ENCODE results near the gene PARVB.

PARVB gene

DNA sequence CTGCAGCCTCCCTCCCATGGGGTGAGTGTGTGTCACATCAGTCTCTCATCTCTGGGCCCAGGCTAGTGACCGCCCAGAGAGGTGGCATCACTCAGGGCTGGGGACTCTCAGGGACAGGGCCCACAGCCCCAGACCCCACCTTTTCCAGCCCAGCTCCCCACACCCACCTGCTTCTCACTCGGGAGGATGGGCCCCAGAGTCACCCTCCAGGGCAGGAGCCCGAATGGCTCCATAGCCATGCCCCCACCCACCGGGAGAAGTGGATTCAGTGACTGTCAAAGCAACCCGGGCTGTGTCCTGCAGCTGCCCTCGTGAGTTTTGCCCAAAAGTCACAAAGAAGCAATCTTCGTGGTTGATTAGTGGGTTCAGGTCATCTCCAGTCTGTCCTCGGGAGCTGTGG lies 182.6 kb downstream of the PARVB start:
- no peak for DNase-seq

DNA sequence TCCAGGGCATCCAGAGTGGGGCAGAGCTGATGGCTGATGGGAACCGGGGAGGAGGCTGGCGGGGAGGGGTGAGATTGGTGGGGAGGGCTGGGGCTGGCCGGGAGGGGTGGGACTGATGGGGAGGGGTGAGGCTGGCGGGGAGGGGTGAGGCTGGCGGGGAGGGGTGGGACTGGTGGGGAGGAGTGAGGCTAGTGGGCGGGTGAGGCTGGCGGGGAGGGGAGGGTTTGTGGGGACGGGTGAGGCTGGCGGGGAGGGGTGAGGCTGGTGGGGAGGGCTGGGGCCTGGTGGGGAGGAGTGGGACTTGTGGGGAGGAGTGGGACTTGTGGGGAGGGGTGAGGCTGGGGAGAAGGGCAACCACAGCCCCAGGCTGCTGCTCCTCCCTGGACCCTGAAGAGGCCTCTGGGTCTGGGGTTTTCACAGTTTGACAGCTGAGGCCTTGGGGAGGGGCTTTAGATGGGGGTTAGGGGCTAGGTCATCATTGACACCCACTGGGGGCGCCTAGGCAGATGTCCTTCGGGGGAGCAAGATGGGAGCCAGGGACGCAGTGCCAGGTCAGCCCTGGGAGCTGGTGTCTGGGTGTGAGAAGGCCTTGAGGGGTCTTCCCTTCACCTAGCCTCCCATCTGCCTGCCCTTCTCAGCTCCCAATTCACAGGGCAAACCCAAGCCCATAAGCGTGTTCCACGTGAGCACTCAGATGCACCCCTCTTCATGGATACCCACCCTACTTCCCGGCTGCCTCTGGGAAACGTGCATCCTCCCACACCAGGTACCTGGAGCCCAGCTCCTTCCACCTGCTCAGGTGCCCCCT lies 183.3 kb downstream of the PARVB start:
- no peak for DNase-seq

DNA sequence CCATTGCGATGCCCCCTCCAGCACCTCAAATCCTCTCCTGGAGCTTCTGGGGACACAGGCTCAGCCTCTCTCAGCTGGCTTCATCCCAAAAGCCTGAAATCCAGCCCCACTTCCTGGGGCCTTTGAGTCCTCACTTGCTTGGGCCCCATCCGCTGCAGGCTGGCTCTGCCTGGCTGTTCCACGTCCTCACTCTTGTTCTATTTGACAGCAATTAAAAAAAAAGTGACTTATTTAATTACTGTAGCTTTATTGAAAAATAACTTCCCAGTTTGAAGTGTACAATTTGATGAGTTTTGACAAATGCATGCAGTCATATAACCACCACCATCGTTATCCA lies 183.8 kb downstream of the PARVB start:
- DNase-seq, result no peak

DNA sequence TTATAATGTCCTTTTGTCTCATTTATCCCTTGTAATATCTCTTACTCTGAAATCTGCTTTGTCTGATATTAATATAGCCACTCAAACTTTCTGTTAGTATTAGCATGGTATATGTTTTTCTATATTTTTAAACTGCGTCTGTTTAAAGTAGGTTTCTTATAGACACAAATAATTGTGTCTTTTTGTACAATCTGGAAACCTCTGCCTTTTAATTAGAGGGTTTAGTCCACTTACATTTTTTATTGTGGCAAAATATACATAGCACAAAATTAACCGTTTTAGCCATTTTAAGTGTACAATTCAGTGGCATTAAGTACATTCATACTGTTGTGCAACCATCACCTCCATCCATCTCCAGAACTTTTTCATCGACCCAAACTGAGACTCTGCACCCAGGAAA lies 185.2 kb downstream of the PARVB start:
- DNase-seq, result no peak

DNA sequence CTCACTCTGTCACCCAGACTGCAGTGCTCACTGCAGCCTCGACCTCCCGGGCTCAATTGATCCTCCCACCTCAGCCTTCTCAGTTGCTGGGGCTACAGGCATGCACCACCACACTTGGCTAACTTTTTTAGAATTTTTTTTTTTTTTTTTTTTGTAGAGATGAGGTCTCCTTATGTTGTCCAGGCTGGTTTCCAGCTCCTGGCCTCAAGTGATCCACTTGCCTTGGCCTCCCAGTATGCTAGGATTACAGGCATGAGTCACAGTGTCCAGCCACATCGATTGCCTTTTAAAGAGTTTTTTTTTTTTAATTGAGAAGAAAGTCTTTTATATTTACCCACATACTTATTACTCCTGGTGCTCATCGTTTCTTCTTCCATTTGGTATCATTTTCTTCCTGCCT lies 186.6 kb downstream of the PARVB start:
- DNase-seq, result no peak

DNA sequence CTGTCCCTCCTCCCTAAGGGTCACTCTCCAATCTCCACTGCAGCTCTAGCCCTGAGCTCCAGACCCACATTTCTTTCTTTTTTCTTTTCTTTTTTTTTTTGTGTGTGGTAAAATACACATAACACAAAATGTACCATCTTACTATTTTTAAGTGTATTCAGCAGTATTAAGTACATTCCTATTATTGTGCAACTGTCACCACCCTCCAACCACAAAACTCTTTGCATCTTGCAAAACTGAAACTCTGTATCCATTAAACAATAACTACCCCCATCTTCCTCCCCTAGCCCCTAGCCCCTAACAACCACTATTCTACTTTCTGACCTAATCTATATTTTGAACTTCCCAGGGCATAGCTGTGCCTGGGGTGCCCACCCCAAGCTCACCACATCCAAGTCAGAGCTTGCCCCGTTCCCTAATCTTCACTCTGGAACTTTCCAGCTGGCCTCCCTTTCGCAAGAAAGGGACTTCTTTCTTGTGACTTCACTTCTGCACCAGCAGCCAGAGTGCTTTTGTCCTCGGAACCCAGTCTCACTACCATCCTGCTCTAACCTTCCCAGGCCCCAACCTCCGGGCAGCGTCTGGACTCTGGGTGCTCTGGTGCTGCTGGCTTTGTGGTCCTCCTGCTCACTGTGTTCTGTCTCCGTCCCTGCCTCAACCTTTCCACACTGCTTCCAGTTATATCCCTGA lies 187.3 kb downstream of the PARVB start:
- DNase-seq, result no peak

DNA sequence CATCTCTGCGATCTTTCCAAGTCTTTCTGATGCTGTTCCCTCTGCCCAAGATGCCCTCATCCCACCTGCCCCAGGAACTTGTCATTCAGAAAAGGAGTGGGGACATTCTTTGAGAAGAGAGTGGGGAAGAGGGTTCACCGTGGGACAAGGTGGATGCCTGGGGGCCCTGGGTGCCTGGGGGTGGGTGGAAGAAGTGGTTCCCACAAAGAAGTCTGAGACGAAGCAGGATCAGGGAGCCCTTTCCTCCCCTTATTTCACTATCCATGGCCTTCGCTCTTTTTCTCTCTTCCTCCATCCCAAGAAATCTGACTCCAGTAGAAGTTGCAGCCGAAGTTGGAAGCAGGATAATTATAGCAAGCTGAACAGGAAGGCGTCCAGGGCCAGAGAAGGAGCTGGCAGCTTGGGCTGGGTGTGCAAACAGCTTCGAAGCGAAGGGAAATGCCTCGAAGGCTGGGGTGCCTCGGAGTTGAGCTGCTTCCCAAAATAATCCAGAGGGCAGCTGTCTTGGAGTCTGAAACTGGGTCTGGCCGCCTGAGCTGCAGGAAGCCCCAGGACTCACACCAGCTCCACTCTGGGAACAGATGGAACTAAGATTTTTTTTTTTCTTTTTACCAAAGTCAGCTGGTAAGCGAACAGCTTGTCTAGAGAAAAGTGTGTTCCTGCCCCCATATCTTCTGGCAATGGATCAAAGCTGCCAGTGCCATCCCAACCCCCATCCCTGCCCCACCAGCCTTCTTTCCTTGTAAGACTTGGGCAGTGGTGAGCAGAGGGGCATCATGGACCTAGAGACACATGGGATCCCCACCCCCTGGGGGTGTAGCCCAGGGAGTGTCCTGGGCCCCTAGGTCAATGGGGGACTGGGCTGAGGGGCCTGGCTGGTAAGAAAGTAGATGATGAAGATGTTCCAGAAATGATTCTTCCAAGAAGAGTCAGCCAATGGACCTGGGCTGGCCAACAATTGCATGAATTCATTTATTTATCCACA lies 188.1 kb downstream of the PARVB start:
- DNase-seq, result no peak

DNA sequence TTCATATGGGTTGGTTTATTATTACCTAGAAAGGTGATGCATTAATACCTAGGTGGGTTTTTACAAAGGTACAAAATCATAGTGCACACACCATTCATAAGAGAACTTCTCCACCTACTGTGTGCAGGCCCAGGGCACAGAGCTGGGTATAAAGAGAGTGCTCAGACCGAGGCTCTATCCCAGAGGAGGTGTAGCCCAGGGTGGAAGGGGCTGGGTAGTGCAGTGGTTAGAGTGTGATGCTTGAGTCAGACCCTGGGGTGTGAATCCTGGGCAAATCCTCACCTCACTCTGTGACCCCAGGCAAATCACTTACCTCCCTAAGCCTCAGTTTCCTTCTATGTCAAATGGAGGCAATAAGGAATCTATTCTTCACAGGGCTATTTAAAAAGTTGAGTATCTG lies 188.8 kb downstream of the PARVB start:
- no peak for DNase-seq

DNA sequence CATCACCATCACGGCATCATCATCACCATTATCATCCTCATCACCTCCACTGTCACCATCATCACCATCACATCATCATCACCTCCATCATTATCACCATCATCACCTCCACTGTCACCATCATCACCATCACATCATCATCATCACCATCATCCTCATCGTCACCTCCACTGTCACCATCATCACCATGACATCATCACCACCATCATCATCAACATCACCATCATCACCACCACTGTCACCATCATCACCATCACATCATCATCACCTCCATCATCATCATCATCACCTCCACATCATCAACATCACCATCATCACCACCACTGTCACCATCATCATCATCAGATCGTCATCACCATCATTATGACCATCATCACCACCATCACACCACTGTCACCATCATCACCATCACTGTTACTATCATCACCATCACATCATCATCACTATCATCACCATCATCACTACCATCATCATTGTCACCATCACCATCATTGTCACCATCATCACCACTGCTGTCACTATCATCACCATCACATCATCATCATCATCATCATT lies 189.5 kb downstream of the PARVB start:
- no peak for DNase-seq

DNA sequence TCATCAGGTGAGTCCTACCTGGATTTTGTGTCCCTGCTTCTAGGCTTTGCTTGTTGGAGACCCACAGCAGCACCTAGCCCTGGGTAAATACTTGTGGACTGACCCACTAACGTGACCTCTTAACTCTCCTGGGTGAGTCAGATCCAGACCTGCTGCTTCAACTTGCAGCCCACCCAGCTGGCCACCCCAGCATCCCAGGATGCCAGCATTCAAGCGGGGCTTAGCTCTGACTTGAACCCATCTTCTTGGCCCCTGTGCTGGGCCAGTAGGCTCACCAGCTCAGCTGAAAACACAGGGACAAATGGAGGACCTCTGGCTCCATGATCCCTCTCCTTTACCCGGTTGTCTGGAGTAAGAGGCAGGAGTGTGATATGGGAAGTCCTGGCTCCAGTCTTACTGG lies 190.1 kb downstream of the PARVB start:
- DNase-seq, result no peak

DNA sequence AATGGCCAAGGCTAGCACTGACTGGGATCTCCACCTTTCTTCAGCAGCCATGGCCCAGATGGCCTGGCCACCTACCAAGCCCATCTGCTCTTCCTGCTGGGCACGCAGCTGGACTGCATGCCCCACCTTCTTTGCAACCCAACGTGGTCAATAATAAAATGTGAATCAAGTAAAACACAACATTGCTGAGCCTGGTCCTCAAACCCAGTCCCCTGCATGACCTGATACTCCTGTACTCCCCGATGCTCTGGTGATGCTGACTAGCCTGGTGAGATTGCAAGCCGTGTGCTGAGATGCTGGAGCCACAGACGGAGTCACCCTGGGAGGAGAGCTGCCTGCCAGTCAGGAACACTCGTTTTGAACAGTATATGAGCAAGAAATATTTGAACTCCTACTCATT lies 190.7 kb downstream of the PARVB start:
- DNase-seq, result no peak

DNA sequence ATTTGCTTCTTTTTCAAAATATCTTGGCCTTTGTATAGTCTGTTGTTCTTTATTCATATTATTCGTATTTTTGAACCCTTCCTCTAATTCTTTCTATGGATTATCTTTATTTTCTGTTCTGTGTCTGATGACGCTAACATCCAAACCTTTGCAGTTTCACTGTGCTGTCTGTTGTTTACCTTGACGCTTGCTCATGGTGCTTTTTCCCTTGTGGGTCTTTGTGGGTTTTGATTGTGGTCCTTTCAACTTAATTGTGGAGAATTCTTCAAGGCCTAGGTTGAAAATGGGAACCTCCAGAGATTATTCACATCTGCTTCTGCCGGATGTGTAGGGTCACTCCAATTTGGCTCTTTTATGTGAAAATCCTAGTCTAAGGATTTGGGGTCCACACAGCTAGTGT lies 191.2 kb downstream of the PARVB start:
- DNase-seq, result no peak

DNA sequence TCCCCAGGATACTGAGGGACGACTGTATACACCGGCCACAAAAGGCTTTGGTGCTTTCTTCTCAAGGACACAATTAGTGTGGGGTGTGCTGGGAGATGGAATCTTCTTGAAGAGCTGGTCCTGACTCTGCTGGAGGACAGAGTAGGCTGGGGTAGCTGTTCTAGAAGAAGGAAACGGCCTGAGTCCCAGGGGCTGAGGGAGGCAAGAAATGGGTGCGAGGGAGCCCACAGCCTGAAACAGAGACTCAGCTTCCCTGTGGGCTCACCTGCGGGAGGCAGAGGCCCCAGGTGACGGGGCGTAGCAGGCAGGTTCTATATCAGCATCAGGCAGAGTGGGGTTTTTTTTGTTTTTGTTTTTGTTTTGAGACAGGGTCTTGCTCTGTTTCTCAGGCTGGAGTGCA lies 193.2 kb downstream of the PARVB start:
- no peak for DNase-seq

DNA sequence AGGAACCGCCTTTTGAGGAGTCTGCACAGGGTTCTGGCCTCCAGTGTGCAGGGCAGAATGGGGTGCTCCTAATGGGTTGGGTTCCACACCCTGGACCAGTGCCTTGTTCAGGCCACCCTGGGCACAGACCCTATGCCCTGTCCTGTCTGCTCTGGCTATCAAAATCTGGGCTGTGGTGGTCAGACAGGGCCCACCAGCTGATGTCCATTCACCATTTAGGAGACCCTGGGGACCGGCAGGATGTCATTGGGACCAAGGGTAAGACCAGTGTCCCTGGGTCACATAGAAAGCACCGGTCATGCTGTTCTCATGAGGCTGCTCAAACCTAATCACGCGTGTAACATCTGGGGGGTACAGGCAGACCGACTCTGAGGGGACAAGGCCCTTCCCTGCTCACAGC lies 194.0 kb downstream of the PARVB start:
- DNase-seq, result no peak

DNA sequence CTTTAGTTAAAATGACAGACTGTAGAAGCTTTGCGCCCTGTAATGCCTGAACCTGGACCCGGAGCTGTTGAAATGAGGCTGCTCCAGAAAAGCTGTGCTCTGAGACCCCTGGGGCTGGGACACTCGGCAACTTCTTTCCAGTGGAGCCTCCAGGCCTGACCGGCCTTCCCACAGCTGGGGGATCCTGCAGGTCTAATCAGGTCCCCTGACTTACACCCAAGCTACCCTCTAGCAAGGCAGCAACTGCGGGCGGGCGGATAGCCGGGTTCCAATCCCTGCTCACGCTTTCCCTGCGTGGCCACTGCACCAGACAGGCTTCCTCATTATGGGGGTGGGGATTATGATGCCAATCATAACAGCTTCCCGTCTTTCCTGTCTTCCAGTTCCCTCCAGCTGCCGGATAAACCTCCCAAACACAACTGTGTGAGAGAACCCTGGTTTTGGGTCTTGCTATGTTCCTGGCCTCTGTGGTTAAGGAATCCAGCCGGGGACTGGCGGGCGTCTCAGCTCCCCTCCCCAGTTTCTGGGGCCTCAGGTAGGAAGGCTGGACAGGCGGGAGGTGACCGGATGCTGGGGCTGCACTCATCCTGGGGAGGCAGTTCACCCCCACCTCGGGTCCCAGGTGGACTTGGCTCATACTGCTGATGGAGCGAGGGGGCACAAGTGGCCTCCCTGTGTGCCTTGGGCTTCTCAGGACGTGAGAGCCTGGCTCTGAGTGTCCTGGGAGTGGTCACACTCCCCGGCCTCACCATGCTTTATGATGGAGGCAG lies 195.2 kb downstream of the PARVB start:
- no peak for DNase-seq

DNA sequence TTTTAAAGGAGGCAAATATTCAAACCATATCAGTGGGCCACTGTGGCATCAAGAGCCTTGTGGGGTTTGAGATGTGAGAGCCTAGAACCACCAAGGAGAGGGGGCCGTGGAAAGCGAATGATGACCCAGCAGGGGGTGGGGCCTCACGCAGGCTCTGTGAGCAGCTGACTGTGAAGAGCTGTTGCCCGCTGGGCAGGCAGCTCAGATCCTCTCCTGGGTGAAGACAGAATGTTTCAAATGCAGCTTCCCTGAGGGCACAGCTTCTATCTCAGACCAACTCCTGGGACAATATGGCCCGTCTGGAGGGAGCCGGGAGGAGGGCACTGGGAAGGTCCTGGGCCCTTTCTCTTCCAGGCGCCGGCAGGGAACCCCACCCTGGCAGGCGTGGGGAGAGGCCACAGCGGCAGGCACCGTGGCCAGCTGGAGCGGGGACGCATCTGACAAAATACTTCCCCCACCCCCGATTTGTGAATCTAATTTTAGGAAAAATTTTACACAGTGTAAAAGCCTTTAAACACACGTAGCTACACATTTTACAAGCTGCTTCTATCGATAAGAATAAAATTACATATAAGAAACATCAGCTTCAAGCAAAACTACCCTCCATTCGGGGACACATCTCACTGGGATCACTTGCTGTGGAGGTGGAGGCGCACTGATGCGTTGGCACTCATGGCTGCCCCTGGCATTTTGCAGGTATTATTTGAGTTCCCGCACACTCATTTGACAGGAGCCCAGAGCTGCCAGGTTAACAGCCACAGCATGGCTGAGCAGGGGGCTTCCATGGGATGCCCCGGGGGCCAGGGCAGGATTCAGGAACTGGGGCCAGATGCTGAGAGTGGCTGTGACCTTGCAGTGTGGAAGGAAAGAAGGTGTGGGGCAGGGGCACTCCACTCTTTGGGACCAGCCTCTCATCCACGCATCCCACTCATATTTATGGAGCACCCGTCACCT lies 196.9 kb downstream of the PARVB start:
- DNase-seq, result no peak

DNA sequence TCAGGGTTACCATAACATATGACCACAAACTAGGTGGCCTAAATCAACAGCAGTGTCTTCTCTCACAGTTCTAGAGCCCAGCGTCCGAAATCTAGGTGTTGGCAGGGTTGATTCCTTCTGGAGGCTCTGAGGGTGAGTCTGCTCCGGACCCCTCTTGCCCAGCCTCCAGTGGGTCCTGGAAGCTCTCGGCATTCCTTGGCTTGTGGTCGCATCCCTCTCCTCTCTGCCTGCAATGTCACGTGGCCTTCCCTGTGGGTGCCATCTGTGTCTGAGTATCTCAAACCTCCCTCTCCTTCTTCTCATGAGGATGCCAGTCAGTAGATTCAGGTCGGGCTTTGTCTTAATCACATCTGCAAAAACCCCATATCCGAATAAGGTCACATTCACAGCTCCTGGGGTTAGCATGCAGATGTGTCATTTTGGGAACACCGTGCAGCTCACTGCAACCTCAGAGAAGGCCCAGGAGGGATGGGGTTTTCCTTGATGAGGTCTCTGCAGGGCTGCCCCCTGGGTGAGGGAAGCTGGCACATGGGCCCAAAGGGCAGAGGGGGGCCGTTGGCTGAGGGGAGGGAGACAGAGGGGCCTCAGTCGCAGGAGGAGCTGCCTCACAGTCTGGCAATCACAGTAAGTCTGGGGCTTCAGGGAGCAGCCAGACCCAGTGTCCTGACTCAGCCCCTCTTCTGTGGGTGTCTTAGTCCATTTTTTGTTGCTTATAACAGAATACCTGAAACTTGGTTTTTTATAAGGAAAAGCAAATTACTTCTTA lies 197.8 kb downstream of the PARVB start:
- DNase-seq, result no peak
